NCI-H460 (cell line): Measurements from ENCODE around the gene ATP2B2. TPM values are rescaled to one million over a fixed set of nuclear protein-coding genes. Genes with fewer than 3 reads are reported as not detected.

ENCODE experiments used
- DNase-seq: peaks from one replicate; pipeline ENCODE4 v3.0.0-alpha.2; 2016; ENCODE audit warnings: low read depth; ENCODE audit errors: extremely low read depth
- total RNA-seq: library from RNA; depleted of rRNA; stranded (reverse); fragments of >200 nt; shearing (Covaris generic); gene quantifications from 2 replicates; pipeline ENCODE4 v1.2.3, GENCODE V29; 2014

ATP2B2 gene
- total RNA-seq, 1 experiment from 2014 or later, result not detected

GRCh38 chr3:10337323-10338163, 167.8 kb downstream of the ATP2B2 start:
- no peak for DNase-seq

GRCh38 chr3:10336761-10337160, 168.6 kb downstream of the ATP2B2 start:
- DNase-seq, result no peak

- no peak for DNase-seq
Measured at GRCh38 chr3:10335871-10336622, 169.3 kb downstream of the ATP2B2 start.

- no peak for DNase-seq
Measured at GRCh38 chr3:10335190-10335738, 170.1 kb downstream of the ATP2B2 start.

GRCh38 chr3:10334459-10334858, 170.9 kb downstream of the ATP2B2 start:
- DNase-seq, result no peak

GRCh38 chr3:10334042-10334441, 171.3 kb downstream of the ATP2B2 start:
- no peak for DNase-seq

GRCh38 chr3:10333349-10333650, 172.1 kb downstream of the ATP2B2 start:
- no peak for DNase-seq

GRCh38 chr3:10332481-10333348, 172.7 kb downstream of the ATP2B2 start:
- DNase-seq, result no peak

GRCh38 chr3:10331320-10331719, 174.1 kb downstream of the ATP2B2 start:
- DNase-seq, result no peak

- no peak for DNase-seq
Measured at GRCh38 chr3:10330319-10330718, 175.1 kb downstream of the ATP2B2 start.

GRCh38 chr3:10329495-10330015, 175.8 kb downstream of the ATP2B2 start:
- no peak for DNase-seq

GRCh38 chr3:10328460-10329071, 176.8 kb downstream of the ATP2B2 start:
- no peak for DNase-seq

- no peak for DNase-seq
Measured at GRCh38 chr3:10327592-10327991, 177.8 kb downstream of the ATP2B2 start.

GRCh38 chr3:10322352-10322710, 183.1 kb downstream of the ATP2B2 start:
- DNase-seq, result no peak

- no peak for DNase-seq
Measured at GRCh38 chr3:10321630-10322351, 183.6 kb downstream of the ATP2B2 start.

GRCh38 chr3:10320320-10320677, 185.1 kb downstream of the ATP2B2 start:
- DNase-seq, result no peak

GRCh38 chr3:10319804-10320203, 185.6 kb downstream of the ATP2B2 start:
- DNase-seq, result no peak

- no peak for DNase-seq
Measured at GRCh38 chr3:10319251-10319650, 186.1 kb downstream of the ATP2B2 start.

- no peak for DNase-seq
Measured at GRCh38 chr3:10317961-10318350, 187.4 kb downstream of the ATP2B2 start.
